Cardiac septum (tissue), 1 donor: ENCODE results near the gene FCRL4. TPM values are rescaled to one million over a fixed set of nuclear protein-coding genes. Genes with fewer than 3 reads are reported as not detected.
"Not testable (repeated sequence)": the region's sequence is repeated elsewhere in the genome, so short reads cannot be mapped to it uniquely, and the experiment has no call there.

Experiments
- DNase-seq: peaks from one replicate; pipeline ENCODE4 v3.0.0-alpha.2; 2020; ENCODE audit warnings: low spot score
- intact Hi-C: fragments of 100-400 bp; cut with DNase I; formaldehyde crosslinking; loops from one replicate; pipeline ENCODE4 v1.14.0; 2022
- total RNA-seq: library from RNA; stranded (reverse); fragmentation: NEBNext Ultra II Directional; extraction: Animal tissue kit (Norgen Biotek cat#: 25700); gene quantifications from one replicate; pipeline ENCODE4 v1.2.1, GENCODE V29; 2021
- donor health status: DM: no; HTN: no; CAD: no.

FCRL4 gene
- total RNA-seq, 1 donor from 2014 or later = not detected

DNA sequence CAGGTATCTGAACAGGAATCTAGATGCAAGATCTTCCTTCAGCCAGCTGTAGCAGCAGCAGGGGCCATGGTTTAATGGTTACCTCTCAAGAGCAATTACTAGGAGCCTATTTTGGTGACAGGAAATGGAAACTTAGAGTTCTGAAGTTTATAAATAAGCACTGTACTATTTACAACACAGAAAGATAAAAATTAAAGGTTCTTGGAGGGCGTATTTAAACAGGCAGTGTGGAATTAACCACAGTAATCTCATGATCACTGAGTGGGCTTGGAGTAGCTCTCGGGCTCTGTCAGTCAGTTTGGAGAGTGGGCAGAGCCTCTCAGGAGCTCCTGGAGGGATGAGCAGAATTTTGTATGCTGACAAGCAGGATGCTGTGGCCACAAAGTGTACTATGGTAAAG lies 35.4 kb downstream of the FCRL4 start:
- intact Hi-C loops = no loop called here
- no peak for DNase-seq

DNA sequence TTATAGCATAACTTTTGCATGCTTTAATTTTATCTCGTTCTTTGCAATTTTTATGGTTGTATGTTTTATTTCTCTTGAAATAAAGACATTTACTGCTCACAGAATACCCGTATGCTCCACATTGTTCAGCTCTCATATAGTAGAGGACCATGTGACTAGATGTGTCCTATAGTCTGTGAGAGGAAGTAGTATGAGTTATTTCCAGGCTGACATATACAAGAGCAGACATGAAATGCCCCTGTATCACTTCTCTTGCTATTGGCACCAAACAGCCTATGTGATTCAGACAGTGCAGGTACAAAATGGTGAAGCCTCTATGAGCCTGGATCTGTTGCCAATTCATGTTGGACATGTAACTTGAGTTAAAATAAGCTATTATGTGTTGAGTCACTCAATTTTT lies 39.8 kb downstream of the FCRL4 start:
- intact Hi-C loops = no loop called here

DNA sequence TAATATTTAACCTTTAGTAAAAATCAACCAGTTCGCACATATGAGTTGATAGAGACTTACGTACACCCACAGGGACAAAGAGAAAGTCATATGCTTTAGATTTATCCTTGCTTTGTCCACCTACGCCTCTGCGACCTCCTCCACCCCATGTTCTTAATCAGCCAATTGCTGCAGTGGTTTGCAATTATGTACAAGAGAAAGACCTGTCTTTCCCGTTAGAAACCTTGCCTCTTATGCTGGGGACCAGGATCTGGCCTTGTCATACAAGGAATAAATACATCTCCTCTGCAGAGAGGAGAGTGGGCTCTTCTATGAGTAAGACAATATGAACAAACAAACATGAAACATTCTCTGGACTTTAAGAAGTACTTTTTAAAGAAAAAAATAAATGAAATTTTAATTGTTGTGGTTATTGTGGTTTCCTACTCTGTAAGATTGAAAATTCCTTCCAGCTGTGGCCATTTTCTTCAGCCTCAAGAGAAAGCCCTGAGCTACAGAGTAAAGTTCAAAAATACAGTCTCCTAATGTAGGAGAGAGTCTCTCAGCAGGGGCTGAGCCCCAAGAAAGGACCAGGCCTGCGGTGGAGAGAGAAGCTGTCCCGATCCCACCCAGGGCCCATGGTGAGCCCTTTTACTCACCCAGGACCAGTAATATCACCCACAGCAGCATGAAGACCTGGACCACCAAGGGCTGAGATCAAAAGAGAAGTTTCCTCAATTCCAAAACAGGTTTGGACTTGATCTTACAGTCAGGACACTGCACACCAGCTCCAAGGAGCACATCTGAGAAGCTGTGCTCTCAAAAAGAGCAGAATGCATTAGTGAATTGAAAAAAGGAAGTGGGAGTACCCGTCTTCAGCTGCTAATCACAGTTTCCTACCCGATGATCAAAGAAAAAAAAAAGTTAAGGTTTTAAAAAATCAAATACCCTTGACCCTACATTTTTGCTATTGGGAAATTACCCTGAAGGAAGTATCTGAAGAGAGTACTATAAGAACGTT lies 45.9 kb downstream of the FCRL4 start, which contains the start of gene FCRL5:
Gene FCRL5, minus strand, starts transcription at position 822 of the 1,000 bp plus-strand sequence. Its CDS starts 153 bp downstream, at position 669.
- no peak for DNase-seq
- intact Hi-C loops = no loop called here

More for the DNA sequence above, 39.8 kb downstream of the FCRL4 start:
- no peak for DNase-seq

DNA sequence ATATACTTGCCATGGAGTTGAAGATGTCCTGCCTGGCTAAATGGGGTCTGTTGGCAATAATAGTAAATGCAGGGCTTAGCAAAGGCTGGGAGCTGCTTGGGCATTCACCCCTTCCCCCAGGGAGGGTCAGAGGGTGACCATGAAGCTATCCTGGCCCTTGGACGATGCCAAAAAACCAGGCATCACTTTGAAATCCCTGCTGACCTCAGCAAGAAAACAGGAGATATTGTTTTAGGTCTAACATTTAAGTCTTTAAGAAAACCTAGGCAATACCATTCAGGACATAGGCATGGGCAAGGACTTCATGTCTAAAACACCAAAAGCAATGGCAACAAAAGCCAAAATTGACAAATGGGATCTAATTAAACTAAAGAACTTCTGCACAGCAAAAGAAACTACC lies 49.8 kb downstream of the FCRL4 start:
- intact Hi-C loops, DNase-seq: not testable (repeated sequence)

DNA sequence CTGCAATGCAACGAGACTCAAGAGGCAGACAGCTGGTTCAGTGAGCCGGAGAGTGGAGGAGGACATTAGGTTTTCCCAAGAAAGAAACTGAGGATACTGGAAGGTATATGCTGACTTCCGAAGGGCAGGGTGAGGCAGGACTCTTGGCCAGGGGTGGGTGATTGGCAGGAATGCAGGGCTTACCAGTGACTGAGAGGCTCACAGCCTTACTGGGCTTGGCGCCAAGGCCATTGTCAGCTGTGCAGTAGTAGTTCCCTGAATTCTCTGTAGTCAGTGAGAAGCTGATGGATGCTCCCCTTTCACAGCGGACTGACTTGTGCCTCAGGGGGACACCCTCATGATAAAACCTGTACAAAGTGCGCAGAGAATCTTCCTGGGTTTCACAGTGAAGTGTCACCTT lies 55.2 kb downstream of the FCRL4 start:
- intact Hi-C loops = no loop called here
- no peak for DNase-seq

DNA sequence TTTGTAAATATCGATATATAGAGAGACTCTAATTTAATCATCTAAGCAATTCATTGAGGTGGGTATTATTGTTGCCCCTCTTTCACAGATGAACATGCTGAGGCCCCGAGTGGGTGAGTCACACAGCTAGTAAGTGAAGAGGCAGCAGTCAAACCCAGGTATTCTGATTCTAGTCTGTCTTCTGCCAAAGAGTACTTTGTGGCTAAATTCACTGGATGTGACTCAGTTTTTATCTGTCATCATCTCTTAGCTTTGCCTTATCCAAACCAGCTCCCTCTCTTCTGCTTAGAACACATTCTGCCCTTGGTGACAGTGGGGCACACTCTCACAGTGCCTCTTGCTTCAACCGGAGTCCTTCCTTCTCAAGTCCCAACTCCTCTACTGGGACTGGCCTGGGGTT lies 57.0 kb downstream of the FCRL4 start:
- intact Hi-C loops = no loop called here
- no peak for DNase-seq

DNA sequence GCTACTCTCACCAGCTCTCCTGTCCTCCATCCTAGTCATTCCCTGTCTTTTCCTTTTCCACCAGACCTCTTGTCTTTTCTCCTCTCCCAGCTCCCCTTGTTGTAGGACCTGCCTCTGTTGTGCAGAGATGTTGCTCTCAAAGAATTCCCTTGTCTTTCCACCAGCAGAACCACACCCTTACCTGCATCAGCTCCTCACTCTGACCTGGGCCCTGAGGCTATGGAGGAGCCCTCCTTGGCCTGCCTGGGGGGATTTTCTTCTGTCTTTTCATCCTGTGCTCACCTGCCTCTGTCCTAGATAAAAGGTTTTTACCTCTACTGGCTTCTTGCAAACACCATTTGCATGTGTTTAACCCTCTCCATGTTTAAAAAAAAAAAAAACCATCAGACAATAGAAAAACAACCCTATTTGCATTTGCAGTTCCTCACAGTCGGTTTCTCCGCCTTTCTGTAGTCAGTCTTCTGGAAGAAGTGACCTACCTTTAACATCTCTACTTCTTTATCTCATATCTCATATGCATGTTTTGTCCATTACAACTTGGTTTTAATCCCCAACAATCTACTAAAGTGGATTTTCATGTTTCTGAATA lies 57.6 kb downstream of the FCRL4 start:
- intact Hi-C loops = no loop called here
- DNase-seq = no peak

DNA sequence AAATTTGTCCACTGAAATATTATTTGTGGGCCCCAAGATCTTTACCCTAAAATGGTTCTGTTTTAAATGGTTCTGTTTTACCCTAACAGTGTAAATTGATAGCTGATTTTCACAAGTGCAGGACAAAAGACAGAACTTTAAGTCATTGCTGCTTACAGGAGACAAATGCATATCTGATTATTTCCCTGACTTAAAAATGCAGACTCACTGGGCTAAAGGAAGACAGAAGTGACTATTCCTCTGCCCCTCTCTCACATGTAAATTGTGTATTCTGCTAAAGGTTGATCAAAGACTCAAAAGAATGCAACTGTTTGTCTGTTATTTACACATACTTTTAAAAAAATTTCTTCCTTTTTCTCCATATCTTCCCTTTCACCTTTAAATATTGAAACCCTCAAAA lies 58.3 kb downstream of the FCRL4 start:
- no peak for DNase-seq
- intact Hi-C loops = no loop called here

DNA sequence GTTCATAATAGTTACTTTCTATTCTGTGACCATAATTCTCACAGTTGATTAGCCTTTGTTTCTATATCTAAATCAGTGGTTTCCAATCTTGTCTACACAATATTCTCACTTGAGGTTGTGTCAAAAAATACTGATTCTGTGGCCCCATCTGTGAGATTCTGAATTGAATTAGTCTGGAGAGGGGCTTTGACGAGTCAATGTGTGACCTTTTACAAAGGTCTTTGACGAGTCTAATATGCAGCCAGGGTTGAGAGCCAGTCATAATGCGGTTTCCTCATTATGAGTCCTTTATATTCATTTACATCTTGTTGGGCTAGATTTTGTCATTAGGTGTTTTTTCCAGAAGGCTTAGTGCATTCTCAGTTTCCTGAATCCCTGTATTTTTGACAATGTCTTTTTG lies 65.3 kb downstream of the FCRL4 start:
- intact Hi-C loops = no loop called here
- DNase-seq = no peak

DNA sequence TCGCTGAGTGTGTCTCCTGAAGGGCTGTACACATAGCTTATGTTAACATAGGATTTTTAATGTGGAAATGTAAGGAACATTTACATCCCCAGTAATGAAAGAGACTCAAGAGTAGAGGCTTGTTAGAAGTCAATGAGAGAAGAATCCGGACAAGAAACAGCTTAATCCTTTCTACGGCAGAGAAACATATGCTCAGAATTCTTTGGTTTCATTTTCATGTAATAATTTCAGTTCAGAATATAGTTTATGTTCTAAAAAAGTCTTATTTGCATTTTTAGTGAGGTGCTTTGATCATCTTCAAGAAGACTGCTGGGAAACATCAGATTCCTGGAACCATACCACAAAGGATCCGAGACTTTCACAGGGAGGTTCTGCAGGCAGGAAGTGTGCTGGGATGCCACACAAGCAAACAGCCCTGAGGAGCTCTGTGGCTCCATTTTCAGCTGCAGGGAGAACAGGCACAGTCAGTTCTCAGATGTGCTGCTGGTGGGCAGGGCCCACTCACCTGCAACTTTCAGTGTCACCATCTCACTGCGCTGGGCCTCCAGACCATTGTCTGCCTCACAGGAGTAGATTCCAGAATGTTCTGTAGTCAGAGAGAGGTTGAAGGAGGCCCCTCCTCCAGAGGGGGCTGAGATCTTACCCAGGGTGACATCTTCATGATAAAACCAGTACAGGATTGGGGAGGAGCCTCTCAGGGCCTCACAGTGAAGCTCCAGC lies 74.0 kb downstream of the FCRL4 start:
- intact Hi-C loops = no loop called here
- DNase-seq = no peak

Other genes with a start within 250 kb of the FCRL4 start
- 0.30 TPM for gene FCRL5, start 45.6 kb downstream of the FCRL4 start, total RNA-seq
- gene FCRL3, start 102.7 kb upstream of the FCRL4 start, total RNA-seq = 0.22 TPM
- gene FCRL2, start 179.0 kb upstream of the FCRL4 start, total RNA-seq = not detected
- gene FCRL1, start 222.0 kb upstream of the FCRL4 start, total RNA-seq = not detected
- gene CD5L, start 243.7 kb upstream of the FCRL4 start, total RNA-seq = not detected